OCI-LY1 (cell line): ENCODE results near the gene PDLIM4.

ENCODE experiments used
- EZH2 ChIP-seq: fragments of 200-600 bp; sonication (generic), shearing (Covaris generic); IDR thresholded peaks from 2 replicates; pipeline ENCODE4 v1.8.0; 2017; ENCODE audit warnings: borderline replicate concordance, mixed run types, mild to moderate bottlenecking, antibody characterized with exemption, low read length, moderate library complexity, mixed read lengths
- TF ChIP-seq, protein P1 (sequence below): fragments of 200-600 bp; sonication (generic), shearing (Covaris generic); IDR thresholded peaks from 2 replicates; pipeline ENCODE4 v1.5.1; 2017; ENCODE audit warnings: mild to moderate bottlenecking, antibody characterized with exemption, low read length, moderate library complexity, mixed read lengths

DNA sequence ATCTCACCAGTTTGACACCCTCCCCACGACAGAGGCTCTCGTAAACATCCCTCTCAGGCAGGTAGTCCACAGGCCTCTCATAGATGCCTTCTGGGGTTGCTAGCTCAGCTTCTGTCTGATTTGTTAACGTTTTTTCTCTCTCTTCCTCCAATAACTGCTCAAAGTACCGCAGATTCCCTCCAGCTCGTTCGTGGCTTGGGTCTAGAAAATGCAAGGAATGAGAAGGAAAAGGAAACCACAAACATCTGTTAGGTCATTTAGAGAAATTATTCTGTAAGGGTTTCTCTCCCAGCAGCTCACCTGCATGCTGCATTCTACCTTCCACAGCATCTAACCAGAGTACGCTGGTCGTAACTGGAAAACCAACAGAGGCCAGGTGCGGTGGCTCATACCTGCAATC, 48.4 kb upstream of the PDLIM4 start:
- TF ChIP-seq, protein P1, sequence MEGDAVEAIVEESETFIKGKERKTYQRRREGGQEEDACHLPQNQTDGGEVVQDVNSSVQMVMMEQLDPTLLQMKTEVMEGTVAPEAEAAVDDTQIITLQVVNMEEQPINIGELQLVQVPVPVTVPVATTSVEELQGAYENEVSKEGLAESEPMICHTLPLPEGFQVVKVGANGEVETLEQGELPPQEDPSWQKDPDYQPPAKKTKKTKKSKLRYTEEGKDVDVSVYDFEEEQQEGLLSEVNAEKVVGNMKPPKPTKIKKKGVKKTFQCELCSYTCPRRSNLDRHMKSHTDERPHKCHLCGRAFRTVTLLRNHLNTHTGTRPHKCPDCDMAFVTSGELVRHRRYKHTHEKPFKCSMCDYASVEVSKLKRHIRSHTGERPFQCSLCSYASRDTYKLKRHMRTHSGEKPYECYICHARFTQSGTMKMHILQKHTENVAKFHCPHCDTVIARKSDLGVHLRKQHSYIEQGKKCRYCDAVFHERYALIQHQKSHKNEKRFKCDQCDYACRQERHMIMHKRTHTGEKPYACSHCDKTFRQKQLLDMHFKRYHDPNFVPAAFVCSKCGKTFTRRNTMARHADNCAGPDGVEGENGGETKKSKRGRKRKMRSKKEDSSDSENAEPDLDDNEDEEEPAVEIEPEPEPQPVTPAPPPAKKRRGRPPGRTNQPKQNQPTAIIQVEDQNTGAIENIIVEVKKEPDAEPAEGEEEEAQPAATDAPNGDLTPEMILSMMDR, result no peak
- TF ChIP-seq EZH2, result no peak
